Measurements from ENCODE around the gene MVK. TPM values are rescaled to one million over a fixed set of nuclear protein-coding genes. Genes with fewer than 3 reads are reported as not detected.
A peak's percentile ranks its signal among the peaks of the same experiment; 100 is the strongest.

MVK gene
- total and polyA plus RNA-seq, 4 donors = 34.9 to 50.3 (median 41.4) TPM

DNA sequence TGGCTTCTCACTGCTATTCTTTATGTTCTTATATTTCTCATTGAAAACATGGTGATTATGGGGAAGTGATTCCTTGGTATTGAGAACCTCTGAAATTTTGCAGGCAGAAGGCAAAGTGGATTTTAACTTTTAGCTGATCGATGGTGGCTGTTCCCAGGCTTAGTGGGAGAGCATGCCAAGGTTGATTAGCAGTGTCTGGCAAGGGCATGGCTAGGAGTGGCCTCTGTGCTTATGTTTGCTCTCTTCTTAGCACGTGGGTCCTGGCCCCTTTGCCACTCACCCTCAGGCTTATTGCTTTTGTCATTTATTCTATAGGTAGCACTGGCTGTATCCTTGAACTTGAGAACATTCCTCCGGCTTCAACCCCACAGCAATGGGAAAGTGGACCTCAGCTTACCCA is 2.1 kb downstream of the MVK start (continued):
- TF ChIP-seq, protein P1, sequence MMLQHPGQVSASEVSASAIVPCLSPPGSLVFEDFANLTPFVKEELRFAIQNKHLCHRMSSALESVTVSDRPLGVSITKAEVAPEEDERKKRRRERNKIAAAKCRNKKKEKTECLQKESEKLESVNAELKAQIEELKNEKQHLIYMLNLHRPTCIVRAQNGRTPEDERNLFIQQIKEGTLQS (IDR thresholded peaks at IDR 0.05) = no peak
- TF ChIP-seq JUND (IDR thresholded peaks at IDR 0.05) (peak in 1 of 2 donors; percentile 11), EGR1 (IDR thresholded peaks at IDR 0.05; ENCODE audit: low read depth in 2 of 2) (no peak), FOXA2 (IDR thresholded peaks at IDR 0.05) (peak; percentile 9)
- TF ChIP-seq, protein P2, sequence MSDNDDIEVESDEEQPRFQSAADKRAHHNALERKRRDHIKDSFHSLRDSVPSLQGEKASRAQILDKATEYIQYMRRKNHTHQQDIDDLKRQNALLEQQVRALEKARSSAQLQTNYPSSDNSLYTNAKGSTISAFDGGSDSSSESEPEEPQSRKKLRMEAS (IDR thresholded peaks at IDR 0.05) = peak; percentile 74

DNA sequence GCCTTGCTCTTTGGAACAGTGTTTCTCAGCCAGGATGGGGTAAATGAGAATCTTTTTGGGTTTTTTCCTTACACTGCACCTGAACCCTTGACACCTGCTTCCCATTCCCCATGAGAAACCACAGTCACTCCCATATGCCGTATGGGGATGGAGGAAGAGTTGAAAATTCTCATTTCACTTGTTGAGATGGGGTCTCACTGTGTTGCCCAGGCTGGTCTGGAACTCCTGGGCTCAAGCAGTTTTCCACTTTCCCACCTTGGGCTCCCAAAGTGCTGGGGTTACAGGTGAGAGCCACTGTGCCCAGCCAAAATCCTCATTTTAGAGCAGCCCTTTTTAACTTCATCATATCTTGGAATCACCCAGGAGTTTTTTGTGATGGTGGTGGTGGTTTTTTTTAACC is 3.7 kb downstream of the MVK start:
- no peak overlapping the region for H3K4me3 ChIP-seq (ENCODE audit: low read depth in 1 of 3, low read length in 3 of 3)
- no peaks in the 10 kb centered on the region for H3K27me3 ChIP-seq (ENCODE audit: control insufficient read depth in 4 of 4, insufficient read depth in 4 of 4, low read length in 3 of 4)
- peak overlapping the region in 1 of 2 donors; percentile 22 for H3K27ac ChIP-seq (ENCODE audit: low read depth in 1 of 2, low read length in 2 of 2)
- no peak overlapping the region for H3K9ac ChIP-seq (ENCODE audit: low read depth in 1 of 2, low read length in 2 of 2)
- peaks cover 0 to 25% (median 12%) of the 10 kb centered on the region in 4 donors for H3K36me3 ChIP-seq (ENCODE audit: control insufficient read depth in 4 of 4, insufficient read depth in 3 of 4, low read depth in 1 of 4, low read length in 3 of 4)
- TF ChIP-seq NR2F2 (IDR thresholded peaks at IDR 0.05) (no peak), FOXA1 (IDR thresholded peaks at IDR 0.05) (no peak), JUND (IDR thresholded peaks at IDR 0.05) (no peak), FOXA2 (IDR thresholded peaks at IDR 0.05) (no peak), RXRA (IDR thresholded peaks at IDR 0.05) (no peak), SP1 (IDR thresholded peaks at IDR 0.05) (no peak), EGR1 (IDR thresholded peaks at IDR 0.05; ENCODE audit: low read depth in 2 of 2) (no peak), HNF4A (conservative IDR thresholded peaks at IDR 0.05) (no peak), TAF1 (conservative IDR thresholded peaks at IDR 0.05) (no peak), GABPA (IDR thresholded peaks at IDR 0.05 in 1 of 2, conservative IDR thresholded peaks at IDR 0.05 in 1 of 2) (no peak), YY1 (IDR thresholded peaks at IDR 0.05) (no peak), CTCF (IDR thresholded peaks at IDR 0.05; ENCODE audit: low read depth, low read length, missing input control) (no peak), REST (IDR thresholded peaks at IDR 0.05) (no peak), RAD21 (IDR thresholded peaks at IDR 0.05) (no peak), HNF4G (IDR thresholded peaks at IDR 0.05) (no peak)
- TF ChIP-seq, protein P3, sequence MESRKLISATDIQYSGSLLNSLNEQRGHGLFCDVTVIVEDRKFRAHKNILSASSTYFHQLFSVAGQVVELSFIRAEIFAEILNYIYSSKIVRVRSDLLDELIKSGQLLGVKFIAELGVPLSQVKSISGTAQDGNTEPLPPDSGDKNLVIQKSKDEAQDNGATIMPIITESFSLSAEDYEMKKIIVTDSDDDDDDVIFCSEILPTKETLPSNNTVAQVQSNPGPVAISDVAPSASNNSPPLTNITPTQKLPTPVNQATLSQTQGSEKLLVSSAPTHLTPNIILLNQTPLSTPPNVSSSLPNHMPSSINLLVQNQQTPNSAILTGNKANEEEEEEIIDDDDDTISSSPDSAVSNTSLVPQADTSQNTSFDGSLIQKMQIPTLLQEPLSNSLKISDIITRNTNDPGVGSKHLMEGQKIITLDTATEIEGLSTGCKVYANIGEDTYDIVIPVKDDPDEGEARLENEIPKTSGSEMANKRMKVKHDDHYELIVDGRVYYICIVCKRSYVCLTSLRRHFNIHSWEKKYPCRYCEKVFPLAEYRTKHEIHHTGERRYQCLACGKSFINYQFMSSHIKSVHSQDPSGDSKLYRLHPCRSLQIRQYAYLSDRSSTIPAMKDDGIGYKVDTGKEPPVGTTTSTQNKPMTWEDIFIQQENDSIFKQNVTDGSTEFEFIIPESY (IDR thresholded peaks at IDR 0.05) = no peak
- TF ChIP-seq, protein P2 (IDR thresholded peaks at IDR 0.05) = no peak
- TF ChIP-seq, protein P1 (IDR thresholded peaks at IDR 0.05) = no peak
- WGBS = 94% methylated on average over 1 of the region's 1 CpG
- DNase-seq (ENCODE audit: low spot score) = no peak
- H3K4me1 ChIP-seq (ENCODE audit: control insufficient read depth in 4 of 4, insufficient read depth in 4 of 4, low read length in 3 of 4) = peaks cover 31 to 81% (median 77%) of the 10 kb centered on the region in 4 donors
- H3K9me3 ChIP-seq (ENCODE audit: control insufficient read depth in 4 of 4, low read length in 3 of 4) = no peaks in the 10 kb centered on the region

Measured in liver (tissue), 9 donors.